ENCODE results near the gene SDCCAG8.

The SDCCAG8 gene

DNA sequence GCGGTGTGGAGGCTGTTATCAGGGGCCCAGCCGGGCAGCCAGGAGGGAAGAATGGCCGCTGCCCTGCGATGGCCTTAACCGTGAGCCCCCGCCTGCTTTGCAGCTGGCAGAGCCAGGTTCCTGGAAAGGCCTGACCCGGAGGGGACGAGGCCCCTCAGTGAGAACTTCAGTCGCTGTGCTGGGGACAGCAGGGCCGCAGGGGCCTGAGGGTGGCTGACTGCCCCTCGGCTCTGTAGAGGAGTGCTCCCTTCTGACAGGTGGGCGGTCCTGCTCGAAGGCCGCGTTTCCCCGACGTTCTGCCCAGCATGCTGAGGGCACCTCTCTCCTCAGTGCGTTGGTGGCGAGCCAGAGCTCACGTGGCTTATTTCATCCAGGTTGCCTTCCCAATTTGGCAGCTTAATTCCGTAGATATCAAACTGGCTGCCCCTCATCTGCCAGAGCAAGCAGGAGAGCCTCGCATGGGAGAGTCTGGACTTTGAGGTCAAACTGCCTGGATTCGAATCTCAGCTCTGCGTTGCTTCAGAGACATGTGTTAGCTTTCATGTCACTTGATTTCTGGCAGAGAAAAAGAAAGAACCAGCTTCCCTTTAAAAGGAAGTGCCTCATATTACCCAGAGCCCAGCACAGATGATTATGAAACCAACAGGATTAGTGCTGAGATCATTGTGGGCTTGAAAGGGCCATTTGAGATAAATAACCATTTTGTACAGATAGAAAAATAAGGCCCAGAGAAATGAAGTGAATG is 239.8 kb downstream of the SDCCAG8 start:
- Histone ChIP-seq H3K27me3 (replicated peaks) (no peaks in the 10 kb centered on the region), H3K4me3 (ENCODE audit: low read depth, low read length) (no peak overlapping the region), H3K36me3 (replicated peaks) (no peaks in the 10 kb centered on the region), H3K27ac (no peak overlapping the region)
- in situ Hi-C loops (cut with HindIII; ENCODE audit: low pct_ligation_motif_present, low sequenced_read_pairs), result no loop called here
- DNase-seq, result no peak
- no peak for TF ChIP-seq CTCF (IDR thresholded peaks at IDR 0.05; ENCODE audit: low read depth, low read length, missing control alignments)

- in situ Hi-C loops (cut with HindIII; ENCODE audit: low pct_ligation_motif_present, low sequenced_read_pairs), result no loop called here
- no peak overlapping the region for H3K4me3 ChIP-seq (ENCODE audit: low read depth, low read length)
- no peak for TF ChIP-seq CTCF (IDR thresholded peaks at IDR 0.05; ENCODE audit: low read depth, low read length, missing control alignments)
Measured at GRCh38 chr1:243496187-243496646, 240.4 kb downstream of the SDCCAG8 start.

DNA sequence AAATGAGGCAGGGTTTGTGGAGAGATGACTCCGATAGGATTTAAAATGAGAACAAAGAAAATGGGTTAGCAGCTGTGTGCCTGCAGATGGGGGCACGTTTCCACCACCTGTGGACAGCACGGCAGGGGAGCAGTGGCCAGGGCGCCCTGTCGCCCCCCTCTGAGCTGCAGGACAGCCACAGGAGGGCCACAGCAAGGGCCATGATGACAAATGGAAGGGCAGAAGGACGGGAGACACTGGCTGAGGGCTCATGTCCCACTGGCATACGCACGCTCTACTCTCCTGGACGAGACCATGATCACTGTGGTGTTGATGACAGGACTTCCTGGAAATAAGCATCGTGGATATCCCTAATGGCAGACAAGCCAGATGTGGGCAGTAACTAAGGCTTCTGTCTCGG is 241.0 kb downstream of the SDCCAG8 start:
- Histone ChIP-seq H3K4me3 (ENCODE audit: low read depth, low read length) (no peak overlapping the region), H3K27me3 (replicated peaks) (no peaks in the 10 kb centered on the region), H3K27ac (no peak overlapping the region), H3K36me3 (replicated peaks) (no peaks in the 10 kb centered on the region)
- in situ Hi-C loops (cut with HindIII; ENCODE audit: low pct_ligation_motif_present, low sequenced_read_pairs), result no loop called here
- no peak for DNase-seq
- TF ChIP-seq CTCF (IDR thresholded peaks at IDR 0.05; ENCODE audit: low read depth, low read length, missing control alignments), result no peak

More at GRCh38 chr1:243496187-243496646, 240.4 kb downstream of the SDCCAG8 start:
- Histone ChIP-seq H3K27ac (no peak overlapping the region), H3K27me3 (replicated peaks) (no peaks in the 10 kb centered on the region), H3K36me3 (replicated peaks) (no peaks in the 10 kb centered on the region)
- DNase-seq, result no peak

GRCh38 chr1:243497939-243498681 is 242.3 kb downstream of the SDCCAG8 start:
- no peak for DNase-seq
- TF ChIP-seq CTCF (IDR thresholded peaks at IDR 0.05; ENCODE audit: low read depth, low read length, missing control alignments), result no peak
- no peaks in the 10 kb centered on the region for H3K27me3 ChIP-seq (replicated peaks)
- in situ Hi-C loops (cut with HindIII; ENCODE audit: low pct_ligation_motif_present, low sequenced_read_pairs), result no loop called here
- no peaks in the 10 kb centered on the region for H3K36me3 ChIP-seq (replicated peaks)
- H3K27ac ChIP-seq, result no peak overlapping the region
- no peak overlapping the region for H3K4me3 ChIP-seq (ENCODE audit: low read depth, low read length)

GRCh38 chr1:243499248-243499647 is 243.4 kb downstream of the SDCCAG8 start:
- no peak for TF ChIP-seq CTCF (IDR thresholded peaks at IDR 0.05; ENCODE audit: low read depth, low read length, missing control alignments)
- no peak overlapping the region for H3K27ac ChIP-seq
- no peaks in the 10 kb centered on the region for H3K27me3 ChIP-seq (replicated peaks)
- H3K36me3 ChIP-seq (replicated peaks), result no peaks in the 10 kb centered on the region
- H3K4me3 ChIP-seq (ENCODE audit: low read depth, low read length), result no peak overlapping the region
- DNase-seq, result no peak
- in situ Hi-C loops (cut with HindIII; ENCODE audit: low pct_ligation_motif_present, low sequenced_read_pairs), result no loop called here
